B cell (primary cell): ENCODE measurements around the gene PCBP3.

ENCODE experiments used
- EZH2 ChIP-seq: IDR thresholded peaks from 2 replicates; pipeline ENCODE4 v1.6.1; 2012; ENCODE audit warnings: borderline replicate concordance, low read depth, mild to moderate bottlenecking, moderate library complexity, low read length; ENCODE audit not compliant: insufficient read depth, poor library complexity, severe bottlenecking
- TF ChIP-seq, protein P1 (sequence below): fragments of 200-600 bp; IDR thresholded peaks from one replicate; pipeline ENCODE4 v1.8.0; 2022; ENCODE audit warnings: antibody characterized with exemption, mild to moderate bottlenecking

DNA sequence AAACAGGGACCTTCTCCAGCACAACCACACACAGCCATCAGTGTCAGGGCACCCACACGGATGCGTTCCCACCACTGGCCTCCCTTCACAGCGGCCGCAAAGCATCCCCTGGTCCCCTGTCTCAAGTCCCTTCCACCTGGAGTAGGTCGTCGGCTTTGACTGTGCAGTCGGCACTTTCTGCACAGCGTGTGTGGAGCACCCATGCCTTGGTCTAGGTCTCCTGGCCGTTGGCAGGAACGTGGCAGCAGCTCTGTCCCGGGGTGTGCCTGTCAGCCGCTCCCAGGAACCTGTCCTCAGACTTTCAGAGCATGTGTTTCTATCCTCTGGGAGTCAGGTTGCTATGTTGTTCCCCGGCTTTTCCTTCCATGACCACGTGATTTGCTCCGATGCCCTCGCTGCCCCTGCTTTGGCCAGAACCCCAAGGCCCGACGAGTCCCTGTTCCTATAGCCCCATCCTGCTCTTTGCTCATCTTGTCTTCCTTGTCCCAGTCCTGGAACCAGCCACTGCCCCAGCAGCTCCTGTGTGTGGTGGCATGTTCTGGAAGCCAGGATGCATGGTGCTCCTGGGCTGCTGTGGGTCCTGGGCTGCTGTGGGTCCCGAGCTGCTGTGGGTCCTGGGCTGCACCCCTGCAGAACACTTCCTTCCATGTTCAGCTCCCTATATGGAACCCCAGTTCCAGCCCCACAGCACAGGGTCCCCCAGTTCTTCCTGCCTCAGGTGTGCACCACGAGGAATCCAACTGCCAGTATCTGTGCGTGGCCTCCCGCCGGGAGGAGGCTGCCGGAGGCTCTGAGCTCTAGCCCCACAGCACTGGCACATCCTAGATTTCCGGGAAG, 253.9 kb downstream of the PCBP3 start:
- TF ChIP-seq, protein P1, sequence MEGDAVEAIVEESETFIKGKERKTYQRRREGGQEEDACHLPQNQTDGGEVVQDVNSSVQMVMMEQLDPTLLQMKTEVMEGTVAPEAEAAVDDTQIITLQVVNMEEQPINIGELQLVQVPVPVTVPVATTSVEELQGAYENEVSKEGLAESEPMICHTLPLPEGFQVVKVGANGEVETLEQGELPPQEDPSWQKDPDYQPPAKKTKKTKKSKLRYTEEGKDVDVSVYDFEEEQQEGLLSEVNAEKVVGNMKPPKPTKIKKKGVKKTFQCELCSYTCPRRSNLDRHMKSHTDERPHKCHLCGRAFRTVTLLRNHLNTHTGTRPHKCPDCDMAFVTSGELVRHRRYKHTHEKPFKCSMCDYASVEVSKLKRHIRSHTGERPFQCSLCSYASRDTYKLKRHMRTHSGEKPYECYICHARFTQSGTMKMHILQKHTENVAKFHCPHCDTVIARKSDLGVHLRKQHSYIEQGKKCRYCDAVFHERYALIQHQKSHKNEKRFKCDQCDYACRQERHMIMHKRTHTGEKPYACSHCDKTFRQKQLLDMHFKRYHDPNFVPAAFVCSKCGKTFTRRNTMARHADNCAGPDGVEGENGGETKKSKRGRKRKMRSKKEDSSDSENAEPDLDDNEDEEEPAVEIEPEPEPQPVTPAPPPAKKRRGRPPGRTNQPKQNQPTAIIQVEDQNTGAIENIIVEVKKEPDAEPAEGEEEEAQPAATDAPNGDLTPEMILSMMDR, result no peak
- no peak for TF ChIP-seq EZH2
